Stimulated activated CD4-positive, alpha-beta T cell treated with anti-CD3 and anti-CD28 coated beads, Interleukin-2, amount 100 ng/mL, for 48 hours (primary cell): ENCODE measurements around the gene JAKMIP2.
"Not testable (repeated sequence)": the region's sequence is repeated elsewhere in the genome, so short reads cannot be mapped to it uniquely, and the experiment has no call there.

Source experiments
- DNase-seq, 2 donors: peaks; one replicate each; pipeline ENCODE4 v3.0.0-alpha.2; 2020

JAKMIP2 gene

DNA sequence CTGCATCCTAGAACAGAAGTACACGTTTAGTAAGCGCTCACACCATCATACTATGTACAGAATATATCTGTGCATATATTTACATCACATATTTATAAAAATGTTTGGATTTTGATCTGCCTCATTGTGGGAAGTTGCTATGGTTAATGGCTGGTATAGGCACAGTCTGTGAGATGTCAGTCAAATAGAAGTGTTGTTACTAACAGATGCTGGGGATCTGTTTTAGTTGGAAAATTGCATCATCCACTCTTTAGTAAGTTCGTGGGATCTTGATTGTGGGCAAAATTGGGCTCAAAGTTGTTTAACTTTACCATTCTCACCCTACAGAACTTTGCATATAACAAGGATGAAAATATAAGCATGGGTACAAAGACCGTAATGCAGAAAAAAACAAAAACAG is 196.3 kb downstream of the JAKMIP2 start:
- DNase-seq: no peak

DNA sequence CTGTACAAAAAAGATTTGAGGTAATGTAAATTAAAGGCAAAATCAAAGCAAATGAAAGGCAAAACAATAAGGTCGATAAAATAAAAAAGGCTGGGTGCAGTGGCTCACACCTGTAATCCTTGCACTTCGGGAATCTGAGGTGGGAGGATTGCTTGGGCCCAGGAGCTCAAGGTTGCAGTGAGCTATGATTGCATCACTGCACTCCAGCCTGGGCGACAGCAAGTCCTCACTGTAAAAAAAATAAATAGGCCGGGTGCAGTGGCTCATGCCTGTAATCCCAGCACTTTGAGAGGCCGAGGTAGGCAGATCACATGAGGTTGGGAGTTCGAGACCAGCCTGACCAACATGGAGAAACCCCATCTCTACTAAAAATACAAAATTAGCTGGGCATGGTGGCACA is 200.3 kb downstream of the JAKMIP2 start:
- not testable (repeated sequence) for DNase-seq

DNA sequence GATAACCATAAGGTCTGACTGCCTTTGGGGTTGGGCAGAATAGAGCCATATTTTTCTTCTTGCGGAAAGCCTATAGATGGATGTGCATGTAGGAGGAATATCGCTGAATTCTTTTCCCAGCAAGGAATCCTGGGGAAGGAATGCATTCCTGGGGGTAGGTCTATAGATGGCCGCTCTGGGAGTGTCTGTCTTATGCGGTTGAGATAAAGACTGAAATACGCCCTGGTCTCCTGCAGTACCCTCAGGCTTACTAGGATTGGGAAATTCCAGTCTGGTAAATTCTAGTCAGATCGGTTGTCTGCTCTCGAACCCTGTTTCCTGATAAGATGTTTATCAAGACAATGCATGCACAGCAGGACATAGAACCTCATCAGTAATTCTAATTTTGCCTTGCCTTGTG is 202.1 kb downstream of the JAKMIP2 start:
- not testable (repeated sequence) for DNase-seq

GRCh38 chr5:147578228-147579024 is 204.1 kb downstream of the JAKMIP2 start:
- no peak for DNase-seq

DNA sequence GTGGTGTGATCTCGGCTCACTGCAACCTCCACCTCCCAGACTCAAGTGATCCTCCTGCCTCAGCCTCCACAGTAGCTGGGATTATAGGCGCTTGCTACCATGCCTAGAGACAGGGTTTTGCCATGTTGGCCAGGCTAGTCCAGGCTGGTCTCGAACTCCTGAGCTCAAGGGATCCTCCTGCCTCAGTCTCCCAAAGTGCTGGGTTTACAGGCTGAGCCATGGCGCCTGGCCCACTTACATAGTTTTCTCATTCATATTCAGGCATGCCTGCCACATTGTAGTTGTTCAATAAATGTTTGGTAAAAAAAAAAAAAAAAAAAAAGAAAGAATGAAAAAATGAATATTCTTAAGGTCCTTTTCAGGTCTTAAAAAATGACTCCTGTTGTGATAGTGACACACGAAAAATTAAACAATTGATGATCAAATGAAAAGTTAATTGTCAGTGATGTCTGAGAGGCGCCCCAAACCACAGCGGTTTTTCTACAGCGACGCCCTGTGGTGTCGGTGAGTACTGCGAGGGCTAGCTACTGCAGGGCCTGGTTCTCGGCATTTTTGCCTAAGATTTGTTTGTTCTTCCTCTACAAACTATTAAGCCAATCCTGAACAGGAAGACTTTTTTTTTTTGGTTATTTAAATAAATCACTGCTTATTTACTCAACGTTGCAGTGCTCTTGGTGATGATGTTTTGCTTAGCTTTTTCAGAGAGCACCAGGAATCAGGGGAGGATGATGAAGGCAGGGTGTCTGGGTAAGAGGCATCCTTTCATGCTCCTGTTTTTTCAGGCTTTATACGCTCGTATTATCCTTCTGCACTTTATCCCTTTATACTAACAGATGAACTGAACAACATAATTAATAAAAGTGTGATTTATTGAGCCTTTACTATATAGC is 205.6 kb downstream of the JAKMIP2 start:
- DNase-seq: peak; percentile 32 to 44

DNA sequence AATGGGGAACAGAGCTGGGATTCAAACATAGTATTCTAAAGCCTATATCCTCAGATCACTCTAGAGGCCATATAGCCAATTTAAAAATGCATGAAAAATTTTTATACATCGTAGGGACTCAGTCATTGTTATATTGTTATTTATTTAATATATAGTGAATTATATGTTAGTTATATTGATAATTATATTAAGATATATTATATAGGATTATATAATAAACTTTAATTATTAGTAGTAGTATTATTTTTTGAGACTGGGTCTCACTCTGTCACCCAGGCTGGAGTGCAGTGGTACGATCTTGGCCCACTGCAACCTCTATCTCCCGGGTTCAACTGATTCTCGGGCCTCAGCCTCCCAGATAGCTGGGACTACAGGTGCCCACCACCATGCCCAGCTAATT is 206.9 kb downstream of the JAKMIP2 start:
- no peak for DNase-seq

- no peak for DNase-seq
Measured at GRCh38 chr5:147573211-147573610, 209.3 kb downstream of the JAKMIP2 start.

GRCh38 chr5:147568710-147569406 is 213.7 kb downstream of the JAKMIP2 start:
- no peak for DNase-seq

- no peak for DNase-seq
Measured at GRCh38 chr5:147567917-147568598, 214.5 kb downstream of the JAKMIP2 start.

- DNase-seq: no peak
Measured at GRCh38 chr5:147565524-147565923, 217.0 kb downstream of the JAKMIP2 start.

DNA sequence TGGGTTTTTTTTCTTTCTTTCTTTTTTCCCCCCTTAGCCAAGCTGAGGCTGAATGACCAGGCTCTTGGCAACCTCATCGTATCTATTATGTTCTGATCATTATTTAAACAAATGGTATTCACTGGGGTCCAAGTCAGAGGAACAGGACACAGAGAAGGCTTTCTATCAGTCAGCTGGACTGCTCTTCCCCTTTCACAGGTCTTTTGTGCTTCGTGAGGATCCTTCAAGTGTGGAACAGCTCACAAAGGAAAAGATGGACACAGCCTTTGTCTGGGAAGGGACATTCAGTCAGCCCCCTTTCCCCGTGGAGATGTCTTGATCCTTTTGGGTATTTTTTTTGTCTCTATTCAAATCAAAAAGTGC is 218.4 kb downstream of the JAKMIP2 start:
- DNase-seq: no peak

- DNase-seq: no peak
Measured at GRCh38 chr5:147563466-147564123, 218.9 kb downstream of the JAKMIP2 start.

- DNase-seq: no peak
Measured at GRCh38 chr5:147561435-147561834, 221.1 kb downstream of the JAKMIP2 start.

DNA sequence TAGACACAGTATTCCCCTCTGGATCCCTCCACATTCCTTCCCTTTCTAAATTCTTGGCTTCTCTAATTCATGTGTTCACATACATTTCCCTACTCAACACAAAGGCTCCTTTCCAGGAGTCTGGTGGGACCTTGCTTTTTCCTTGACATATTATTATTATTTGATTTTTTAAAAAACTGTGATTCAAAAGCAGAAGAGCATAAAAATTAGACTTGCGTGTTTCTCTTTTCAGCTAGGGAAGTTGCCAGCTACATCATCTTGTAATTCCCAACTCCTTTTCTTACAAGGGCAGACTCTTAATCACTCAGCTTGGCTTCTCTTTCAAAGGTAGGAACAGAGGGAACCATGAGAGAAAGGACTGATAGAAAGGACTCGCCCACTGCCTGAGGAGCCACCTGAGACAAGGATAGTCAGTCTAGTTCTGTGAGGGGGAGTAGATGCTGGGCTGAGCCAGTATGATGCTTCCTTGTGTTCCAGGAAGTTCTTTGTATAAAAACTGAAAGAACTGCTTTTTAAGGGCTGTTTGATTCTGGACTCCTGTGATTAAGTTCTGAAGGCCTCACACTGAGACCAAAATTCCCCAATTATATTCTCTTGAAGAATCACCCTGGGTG is 221.7 kb downstream of the JAKMIP2 start:
- no peak for DNase-seq

DNA sequence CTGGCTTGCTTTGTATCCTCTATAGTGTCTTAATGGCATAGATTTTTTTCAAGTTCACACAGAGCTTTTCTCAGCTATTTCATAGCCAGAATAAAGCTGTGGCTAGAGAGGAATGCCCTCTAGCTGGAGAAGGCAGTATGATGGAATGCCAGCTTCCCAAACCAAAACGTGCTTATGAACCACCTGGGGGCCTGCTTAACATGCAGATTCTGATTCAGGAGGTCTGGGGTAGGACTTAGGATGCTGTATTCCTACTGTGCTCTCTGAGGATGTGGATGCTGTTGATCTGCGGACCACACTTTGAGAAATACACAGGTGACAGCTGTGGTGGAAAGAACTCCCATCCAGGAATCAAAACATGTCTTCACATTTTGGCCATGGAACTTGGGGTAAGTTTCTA is 222.8 kb downstream of the JAKMIP2 start:
- DNase-seq: no peak

DNA sequence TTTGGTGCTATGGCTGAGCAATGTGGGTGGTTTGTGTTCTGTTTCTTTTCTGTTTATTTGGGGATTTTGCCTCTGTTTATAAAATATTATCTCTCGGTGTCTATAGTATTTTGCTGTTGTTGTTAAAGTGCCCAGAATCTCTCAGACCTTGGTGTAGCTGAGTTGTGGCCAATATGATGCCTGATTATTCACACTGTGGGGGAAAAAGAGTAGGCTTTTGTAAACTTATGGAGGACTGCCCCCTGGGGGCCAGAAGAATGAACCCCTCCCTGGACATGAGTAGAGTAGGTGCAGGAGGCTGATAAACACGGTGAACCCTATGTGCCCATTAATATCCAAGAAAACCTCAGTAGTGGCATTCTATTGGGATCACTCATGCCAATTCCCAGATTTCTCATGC is 223.7 kb downstream of the JAKMIP2 start:
- no peak for DNase-seq

DNA sequence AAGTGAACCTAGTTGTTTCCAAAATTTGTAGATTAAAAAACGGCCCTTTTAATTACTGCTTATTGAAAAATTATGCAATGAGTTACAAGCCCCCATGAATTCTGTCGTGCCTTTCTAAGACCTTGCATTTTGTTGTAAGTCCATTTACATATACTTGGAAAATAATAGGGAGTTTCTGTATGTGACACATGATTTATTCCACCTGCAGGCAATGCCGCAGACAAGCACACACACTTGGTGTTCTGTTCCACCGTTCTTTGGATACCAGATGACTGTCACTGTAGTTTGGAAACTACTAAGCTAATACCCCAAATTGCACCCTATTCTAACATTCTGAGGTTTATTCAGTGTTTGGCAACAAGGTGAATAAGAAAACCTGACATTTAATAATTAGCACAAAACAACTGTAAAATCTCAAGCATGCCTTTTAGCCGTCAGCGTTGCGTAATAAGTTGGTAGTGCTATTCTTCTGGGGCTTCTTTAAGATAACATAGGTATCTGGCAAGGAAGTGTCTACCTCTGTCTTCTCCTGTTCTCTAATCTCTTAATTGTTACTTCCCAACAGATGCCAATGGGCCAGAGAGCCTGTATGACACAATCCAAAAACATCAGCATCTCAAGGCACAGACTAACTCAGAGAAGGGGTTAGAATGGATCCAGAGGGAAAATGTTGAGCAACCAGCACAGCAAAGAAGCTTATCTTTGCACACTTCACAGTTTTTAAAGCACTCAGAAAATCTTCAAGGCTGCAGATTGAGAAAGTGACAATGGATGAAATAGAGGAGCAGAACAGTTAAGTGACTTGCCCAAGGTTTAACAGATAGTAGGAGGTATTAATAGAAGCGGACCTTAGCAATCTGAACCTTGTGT is 224.4 kb downstream of the JAKMIP2 start:
- DNase-seq: no peak

GRCh38 chr5:147555176-147555575 is 227.4 kb downstream of the JAKMIP2 start:
- no peak for DNase-seq

DNA sequence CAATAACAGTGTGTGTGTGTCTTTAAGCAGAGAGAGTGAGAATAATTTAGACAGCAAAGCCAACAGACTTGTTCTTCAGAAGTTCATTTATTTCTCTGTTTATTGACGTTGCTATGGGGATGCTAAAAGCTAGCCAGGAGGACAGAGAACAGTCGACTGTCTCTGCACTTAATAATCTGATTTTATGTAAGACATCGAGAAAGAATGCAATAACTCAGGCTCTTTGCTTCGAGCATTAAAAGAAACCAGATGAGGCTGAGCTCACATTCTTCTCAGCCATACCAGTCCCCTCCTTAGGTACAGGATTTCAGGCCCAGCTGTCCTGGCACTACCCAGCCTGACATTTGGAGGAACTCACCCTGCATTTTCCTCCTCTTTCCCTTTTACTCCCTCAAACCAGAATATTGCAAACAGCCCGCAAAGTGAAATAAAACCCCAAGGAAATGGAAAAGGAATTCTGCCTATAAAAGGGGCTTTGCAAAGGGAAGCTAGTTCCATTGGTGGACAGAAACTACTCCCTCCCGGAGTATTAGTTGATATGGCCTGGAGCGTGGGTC is 228.2 kb downstream of the JAKMIP2 start:
- no peak for DNase-seq

- DNase-seq: not testable (repeated sequence)
Measured at GRCh38 chr5:147553817-147554216, 228.7 kb downstream of the JAKMIP2 start.
